WI38 (cell line): ENCODE results near the gene DLK2.
"Not testable (repeated sequence)": the region's sequence is repeated elsewhere in the genome, so short reads cannot be mapped to it uniquely, and the experiment has no call there.

Experiments used
- H3K4me3 ChIP-seq: 2 replicates; pipeline ENCODE4 v1.5.1; 2011; ENCODE audit warnings: low read depth, mild to moderate bottlenecking, control low read depth, low read length
- CTCF ChIP-seq: IDR thresholded peaks from 2 replicates; pipeline ENCODE4 v1.5.1; 2012; ENCODE audit warnings: low read depth, mild to moderate bottlenecking, control low read depth, low read length

The DLK2 gene

GRCh38 chr6:43455531-43456428, at the start of gene DLK2:
TSS of gene DLK2 (minus strand) at chr6:43455548. CDS start at chr6:43454825, 723 bp downstream.
- TF ChIP-seq CTCF: no peak
- H3K4me3 ChIP-seq: peak within 1 kb of the TSS; percentile 53

GRCh38 chr6:43503443-43503842, 48.1 kb upstream of the DLK2 start:
- no peak overlapping the region for H3K4me3 ChIP-seq
- no peak for TF ChIP-seq CTCF

GRCh38 chr6:43502666-43503065, 47.3 kb upstream of the DLK2 start:
- TF ChIP-seq CTCF: no peak

GRCh38 chr6:43500921-43501320, 45.6 kb upstream of the DLK2 start:
- TF ChIP-seq CTCF: no peak
- H3K4me3 ChIP-seq: no peak overlapping the region

More at GRCh38 chr6:43502666-43503065, 47.3 kb upstream of the DLK2 start:
- H3K4me3 ChIP-seq: no peak overlapping the region

- no peak for TF ChIP-seq CTCF
Measured at GRCh38 chr6:43499028-43499815, 43.9 kb upstream of the DLK2 start.

GRCh38 chr6:43498291-43498690, 42.9 kb upstream of the DLK2 start:
- H3K4me3 ChIP-seq: not testable (repeated sequence)

More at GRCh38 chr6:43499028-43499815, 43.9 kb upstream of the DLK2 start:
- H3K4me3 ChIP-seq: no peak overlapping the region

GRCh38 chr6:43497689-43498088, 42.3 kb upstream of the DLK2 start:
- TF ChIP-seq CTCF: no peak
- H3K4me3 ChIP-seq: no peak overlapping the region
